Fibroblast of lung (primary cell): ENCODE data around the gene ZBTB40. TPM values are rescaled to one million over a fixed set of nuclear protein-coding genes. Genes with fewer than 3 reads are reported as not detected.

ENCODE experiments used
- DNase-seq, 2 donors: peaks; one replicate each; pipeline versions ENCODE4 v3.0.0 to v3.0.0-alpha.2; 2010; ENCODE audit warnings: low read depth in 2 of 2
- H2AFZ ChIP-seq: 2 replicates; pipeline ENCODE4 v1.5.1; 2012; ENCODE audit warnings: low read length, control low read depth, inconsistent platforms
- H3K27ac ChIP-seq: 2 replicates; pipeline ENCODE4 v1.5.1; 2011; ENCODE audit warnings: low read length, control low read depth; ENCODE audit not compliant: insufficient read depth
- H3K27me3 ChIP-seq: 2 replicates; pipeline ENCODE4 v1.5.1; 2011; ENCODE audit warnings: mild to moderate bottlenecking, low read length; ENCODE audit not compliant: control insufficient read depth, insufficient read depth
- H3K36me3 ChIP-seq: 2 replicates; pipeline ENCODE4 v1.5.1; 2011; ENCODE audit warnings: low read length; ENCODE audit not compliant: control insufficient read depth, insufficient read depth
- H3K4me1 ChIP-seq: 2 replicates; pipeline ENCODE4 v1.5.1; 2011; ENCODE audit warnings: low read length; ENCODE audit not compliant: control insufficient read depth, insufficient read depth; ENCODE audit errors: extremely low read depth
- H3K4me2 ChIP-seq: 2 replicates; pipeline ENCODE4 v1.5.1; 2011; ENCODE audit warnings: low read length, control low read depth; ENCODE audit not compliant: insufficient read depth; ENCODE audit errors: extremely low read depth
- H3K4me3 ChIP-seq, 4 experiments: fragments of 200-600 bp in 1 of 4; sonication (generic) in 1 of 4; replicated peaks in 1 of 4; 2 replicates each; pipeline ENCODE4 v1.5.1; 2011 to 2016; ENCODE audit warnings: low read length in 4 of 4, low read depth in 3 of 4, mild to moderate bottlenecking in 3 of 4, control low read depth in 2 of 4, inconsistent platforms in 1 of 4, mixed read lengths in 1 of 4; ENCODE audit not compliant: insufficient read depth in 1 of 4; ENCODE audit errors: control extremely low read depth in 1 of 4
- H3K79me2 ChIP-seq: 2 replicates; pipeline ENCODE4 v1.5.1; 2012; ENCODE audit warnings: mild to moderate bottlenecking, low read length, inconsistent platforms; ENCODE audit not compliant: control insufficient read depth, insufficient read depth
- H3K9ac ChIP-seq: 2 replicates; pipeline ENCODE4 v1.5.1; 2011; ENCODE audit warnings: mild to moderate bottlenecking, low read length, control low read depth; ENCODE audit not compliant: insufficient read depth
- H3K9me3 ChIP-seq: 2 replicates; pipeline ENCODE4 v1.5.1; 2012; ENCODE audit warnings: low read depth, low read length; ENCODE audit not compliant: control insufficient read depth, insufficient read depth
- H4K20me1 ChIP-seq: 2 replicates; pipeline ENCODE4 v1.5.1; 2011; ENCODE audit warnings: low read length; ENCODE audit not compliant: control insufficient read depth, insufficient read depth; ENCODE audit errors: extremely low read depth
- CTCF ChIP-seq, 2 donors: IDR thresholded peaks in 1 of 2; conservative IDR thresholded peaks in 1 of 2; 1 replicate in 1 of 2; 2 replicates in 1 of 2; pipeline ENCODE4 v1.5.1; 2011 to 2012; ENCODE audit warnings: low read length in 2 of 2, control low read depth in 1 of 2, inconsistent platforms in 1 of 2, low read depth in 1 of 2, mild to moderate bottlenecking in 1 of 2
- EZH2 ChIP-seq: IDR thresholded peaks from 2 replicates; pipeline ENCODE4 v1.5.1; 2012; ENCODE audit warnings: low read length, control low read depth, mild to moderate bottlenecking; ENCODE audit errors: missing control alignments
- polyA plus RNA-seq, 2 donors: library from polyadenylated mRNA; depleted of rRNA in 1 of 2; stranded (reverse) in 1 of 2; unstranded in 1 of 2; fragments of >200 nt; gene quantifications; 2 replicates each; pipeline ENCODE4 v1.2.1, GENCODE V29; 2011 to 2012; ENCODE audit warnings: missing spikeins in 1 of 2
- total RNA-seq: library from RNA; depleted of rRNA; stranded (reverse); fragments of >200 nt; gene quantifications from 2 replicates; pipeline ENCODE4 v1.2.1, GENCODE V29; 2014

ZBTB40 gene
- total and polyA plus RNA-seq, 2 donors (not counting 1 experiment from before 2014, with no cell fraction given), result 3.4 to 12.4 TPM

- Histone ChIP-seq H3K27me3 (no peaks in the 10 kb centered on the region), H3K4me2 (no peak overlapping the region), H3K9me3 (peaks cover 12% of the 10 kb centered on the region), H3K27ac (no peak overlapping the region), H3K36me3 (no peaks in the 10 kb centered on the region), H2AFZ (no peak overlapping the region), H4K20me1 (no peaks in the 10 kb centered on the region), H3K4me1 (no peaks in the 10 kb centered on the region), H3K4me3 (no peak overlapping the region), H3K79me2 (no peaks in the 10 kb centered on the region), H3K9ac (no peak overlapping the region)
- TF ChIP-seq CTCF (conservative IDR thresholded peaks at IDR 0.05 in 1 of 2, IDR thresholded peaks at IDR 0.05 in 1 of 2; ENCODE audit: low read depth in 1 of 2, low read length in 2 of 2) (no peak), EZH2 (no peak)
- no peak for DNase-seq
These were observed 125.0 kb downstream of the ZBTB40 start for GRCh38 chr1:22576617-22577016.

GRCh38 chr1:22578732-22579361 is 127.2 kb downstream of the ZBTB40 start:
- Histone ChIP-seq H3K4me3 (no peak overlapping the region), H3K36me3 (no peaks in the 10 kb centered on the region)
- DNase-seq, result no peak

GRCh38 chr1:22579541-22580155 is 128.0 kb downstream of the ZBTB40 start:
- Histone ChIP-seq H3K9ac (no peak overlapping the region), H3K36me3 (no peaks in the 10 kb centered on the region), H3K4me3 (no peak overlapping the region), H3K4me2 (no peak overlapping the region), H3K27ac (no peak overlapping the region), H3K9me3 (peaks cover 12% of the 10 kb centered on the region), H3K4me1 (no peaks in the 10 kb centered on the region), H2AFZ (no peak overlapping the region), H4K20me1 (no peaks in the 10 kb centered on the region), H3K79me2 (no peaks in the 10 kb centered on the region), H3K27me3 (peaks cover 5% of the 10 kb centered on the region)
- no peak for DNase-seq
- TF ChIP-seq CTCF (conservative IDR thresholded peaks at IDR 0.05 in 1 of 2, IDR thresholded peaks at IDR 0.05 in 1 of 2; ENCODE audit: low read depth in 1 of 2, low read length in 2 of 2) (no peak), EZH2 (no peak)

More at GRCh38 chr1:22578732-22579361, 127.2 kb downstream of the ZBTB40 start:
- Histone ChIP-seq H3K9me3 (peaks cover 12% of the 10 kb centered on the region), H2AFZ (no peak overlapping the region), H3K27me3 (peaks cover 5% of the 10 kb centered on the region), H3K27ac (no peak overlapping the region), H3K9ac (no peak overlapping the region), H3K4me2 (no peak overlapping the region), H3K79me2 (no peaks in the 10 kb centered on the region), H3K4me1 (no peaks in the 10 kb centered on the region), H4K20me1 (no peaks in the 10 kb centered on the region)
- no peak for TF ChIP-seq EZH2
- no peak for TF ChIP-seq CTCF (conservative IDR thresholded peaks at IDR 0.05 in 1 of 2, IDR thresholded peaks at IDR 0.05 in 1 of 2; ENCODE audit: low read depth in 1 of 2, low read length in 2 of 2)

Other genes starting within 250 kb of the ZBTB40 start
- not detected in 2 replicates for gene EPHA8, start 111.6 kb downstream of the ZBTB40 start, total RNA-seq
- gene EPHA8, start 111.6 kb downstream of the ZBTB40 start, polyA plus RNA-seq, result not detected in 2 replicates
- gene C1QA, start 184.8 kb downstream of the ZBTB40 start, total RNA-seq, result 0.26 TPM in 1 of 2 replicates, not detected in the other
- gene C1QA, start 184.8 kb downstream of the ZBTB40 start, polyA plus RNA-seq, result not detected in 2 replicates
- gene C1QC, start 191.8 kb downstream of the ZBTB40 start, total RNA-seq, result not detected in 2 replicates
- gene C1QC, start 191.8 kb downstream of the ZBTB40 start, polyA plus RNA-seq, result not detected in 2 replicates
- not detected in 2 replicates for gene C1QB, start 201.4 kb downstream of the ZBTB40 start, total RNA-seq
- not detected in 2 replicates for gene C1QB, start 201.4 kb downstream of the ZBTB40 start, polyA plus RNA-seq